Thyroid gland (tissue), 4 donors: ENCODE results near the gene GMPR.

Experiments used
- POLR2A ChIP-seq, 2 donors: fragments of 450-650 bp; IDR thresholded peaks; one replicate each; pipeline ENCODE4 v1.6.1; 2017; ENCODE audit warnings: antibody characterized with exemption in 2 of 2, mild to moderate bottlenecking in 2 of 2, moderate library complexity in 1 of 2
- TF ChIP-seq, protein P1 (sequence below), 6 experiments: fragments of 200-600 bp in 3 of 6; fragments of 450-650 bp in 3 of 6; sonication (generic) in 3 of 6; IDR thresholded peaks; one replicate each; pipeline ENCODE4 v1.5.1; 2016 to 2019; ENCODE audit warnings: antibody characterized with exemption in 6 of 6, mild to moderate bottlenecking in 2 of 6, inconsistent platforms in 1 of 6, moderate library complexity in 1 of 6

DNA sequence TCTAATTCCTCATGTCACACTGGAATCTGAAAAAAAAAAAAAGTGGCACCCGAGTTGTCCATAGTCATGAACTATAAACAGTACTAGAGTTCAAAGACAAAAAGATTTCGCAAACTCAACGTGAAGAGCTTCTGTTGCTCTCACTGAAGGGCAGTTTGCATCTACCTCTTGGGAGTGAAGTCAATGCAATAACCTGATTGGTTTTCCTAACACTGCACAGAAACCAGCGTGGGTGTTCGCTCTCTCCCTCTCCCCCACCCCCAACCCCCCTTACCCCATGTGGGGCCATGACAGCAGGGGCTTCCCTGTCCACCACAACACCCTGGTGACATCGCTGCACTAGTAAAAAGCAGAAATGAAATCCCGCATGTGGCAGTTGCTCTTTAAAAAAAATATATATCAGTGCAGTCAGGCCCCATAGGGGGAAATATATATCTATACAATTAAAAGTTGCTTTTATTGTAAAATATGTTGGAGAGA is 66.9 kb downstream of the GMPR start:
- no peak for TF ChIP-seq POLR2A (IDR thresholded peaks at IDR 0.05)
- TF ChIP-seq, protein P1, sequence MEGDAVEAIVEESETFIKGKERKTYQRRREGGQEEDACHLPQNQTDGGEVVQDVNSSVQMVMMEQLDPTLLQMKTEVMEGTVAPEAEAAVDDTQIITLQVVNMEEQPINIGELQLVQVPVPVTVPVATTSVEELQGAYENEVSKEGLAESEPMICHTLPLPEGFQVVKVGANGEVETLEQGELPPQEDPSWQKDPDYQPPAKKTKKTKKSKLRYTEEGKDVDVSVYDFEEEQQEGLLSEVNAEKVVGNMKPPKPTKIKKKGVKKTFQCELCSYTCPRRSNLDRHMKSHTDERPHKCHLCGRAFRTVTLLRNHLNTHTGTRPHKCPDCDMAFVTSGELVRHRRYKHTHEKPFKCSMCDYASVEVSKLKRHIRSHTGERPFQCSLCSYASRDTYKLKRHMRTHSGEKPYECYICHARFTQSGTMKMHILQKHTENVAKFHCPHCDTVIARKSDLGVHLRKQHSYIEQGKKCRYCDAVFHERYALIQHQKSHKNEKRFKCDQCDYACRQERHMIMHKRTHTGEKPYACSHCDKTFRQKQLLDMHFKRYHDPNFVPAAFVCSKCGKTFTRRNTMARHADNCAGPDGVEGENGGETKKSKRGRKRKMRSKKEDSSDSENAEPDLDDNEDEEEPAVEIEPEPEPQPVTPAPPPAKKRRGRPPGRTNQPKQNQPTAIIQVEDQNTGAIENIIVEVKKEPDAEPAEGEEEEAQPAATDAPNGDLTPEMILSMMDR (IDR thresholded peaks at IDR 0.05) = no peak
